PC-3 (cell line): ENCODE measurements around the gene TUBA3C. TPM values are rescaled to one million over a fixed set of nuclear protein-coding genes. Genes with fewer than 3 reads are reported as not detected.

Experiments used
- ATAC-seq: fragments of 200-7000 bp; cut with Tn5 transposase; 2 replicates; pipeline ENCODE4 v1.9.1; 2020; ENCODE audit warnings: mild to moderate bottlenecking, moderate library complexity
- BruUV-seq: library from RNA; stranded (reverse); fragments of 400-500 nt; replicated peaks from 2 replicates; lab custom pipeline; 2021; lab: Mats Ljungman, UMichigan
- CTCF ChIA-PET: fragments of 300-600 bp; sonication (Branson Sonifier 250); formaldehyde crosslinking; loops from one replicate; lab custom pipeline; 2022; ENCODE audit warnings: antibody characterized with exemption; lab: Charles Lee
- POLR2A ChIA-PET: fragments of 300-600 bp; sonication (Branson Sonifier 250); formaldehyde crosslinking; loops from one replicate; lab custom pipeline; 2022; ENCODE audit warnings: antibody characterized with exemption; ENCODE audit not compliant: unreplicated experiment; lab: Charles Lee
- DNase-seq: peaks from one replicate; pipeline ENCODE4 v3.0.0-alpha.2; 2015
- H2AFZ ChIP-seq: fragments of 300-600 bp; sonication (generic); 2 replicates; pipeline ENCODE4 v1.6.0; 2016; ENCODE audit warnings: antibody characterized with exemption, low read length
- H3F3A ChIP-seq: fragments of 300-600 bp; sonication (generic); one replicate; pipeline ENCODE4 v1.6.0; 2017; ENCODE audit warnings: antibody characterized with exemption, low read length, control low read depth, mild to moderate bottlenecking; ENCODE audit not compliant: unreplicated experiment
- H3K27ac ChIP-seq: fragments of 300-600 bp; sonication (generic); 2 replicates; pipeline ENCODE4 v1.5.1; 2016; ENCODE audit warnings: mild to moderate bottlenecking, low read length
- H3K27me3 ChIP-seq: fragments of 300-600 bp; sonication (generic); 2 replicates; pipeline ENCODE4 v1.6.1; 2016; ENCODE audit warnings: low read length, mixed read lengths
- H3K36me3 ChIP-seq: fragments of 300-600 bp; sonication (generic); 2 replicates; pipeline ENCODE4 v1.6.1; 2016; ENCODE audit warnings: low read depth, mixed run types, low read length, mixed read lengths
- H3K4me1 ChIP-seq: fragments of 300-600 bp; sonication (generic); 2 replicates; pipeline ENCODE4 v1.5.1; 2016; ENCODE audit warnings: low read length; ENCODE audit not compliant: insufficient read depth
- H3K4me2 ChIP-seq: fragments of 300-600 bp; sonication (generic); 2 replicates; pipeline ENCODE4 v1.6.0; 2016; ENCODE audit warnings: low read length
- H3K4me3 ChIP-seq: fragments of 300-600 bp; sonication (generic); 2 replicates; pipeline ENCODE4 v1.5.1; 2016; ENCODE audit warnings: mild to moderate bottlenecking, low read length, mixed read lengths
- H3K79me2 ChIP-seq: fragments of 300-600 bp; sonication (generic); 2 replicates; pipeline ENCODE4 v1.6.1; 2017; ENCODE audit warnings: low read length, mixed read lengths
- H3K9ac ChIP-seq: fragments of 300-600 bp; sonication (generic); 2 replicates; pipeline ENCODE4 v1.6.0; 2016; ENCODE audit warnings: mild to moderate bottlenecking, low read length
- H3K9me2 ChIP-seq: fragments of 300-600 bp; sonication (generic); replicated peaks from 2 replicates; pipeline ENCODE4 v1.6.1; 2016; ENCODE audit warnings: mixed run types, low read length, mixed read lengths
- H3K9me3 ChIP-seq: fragments of 300-600 bp; sonication (generic); 2 replicates; pipeline ENCODE4 v1.6.1; 2016; ENCODE audit warnings: low read length, mixed read lengths
- H4K20me1 ChIP-seq: fragments of 300-600 bp; sonication (generic); 2 replicates; pipeline ENCODE4 v1.6.1; 2016; ENCODE audit warnings: low read length, mixed read lengths
- CTCF ChIP-seq: fragments of 300-600 bp; sonication (generic); conservative IDR thresholded peaks from 2 replicates; pipeline ENCODE4 v1.5.1; 2017; ENCODE audit warnings: antibody characterized with exemption, low read depth, mild to moderate bottlenecking, low read length
- EZH2 ChIP-seq: fragments of 300-600 bp; sonication (generic); IDR thresholded peaks from one replicate; pipeline ENCODE4 v1.6.1; 2017; ENCODE audit warnings: antibody characterized with exemption, mild to moderate bottlenecking, low read length; ENCODE audit not compliant: unreplicated experiment
- EZH2phosphoT487 ChIP-seq: fragments of 300-600 bp; sonication (generic); IDR thresholded peaks from 2 replicates; pipeline ENCODE4 v1.6.1; 2018; ENCODE audit warnings: mild to moderate bottlenecking, antibody characterized with exemption, low read length, borderline replicate concordance
- intact Hi-C: fragments of 100-400 bp; cut with micrococcal nuclease; formaldehyde crosslinking; loops from 2 replicates; pipeline ENCODE4 v1.9.0; 2023
- total RNA-seq: library from RNA; depleted of rRNA; stranded (reverse); fragments of >200 nt; gene quantifications from 2 replicates; pipeline ENCODE4 v1.2.3, GENCODE V29; 2014

TUBA3C gene
- total RNA-seq, 1 experiment from 2014 or later = not detected

- Histone ChIP-seq H2AFZ (no peak overlapping the region), H3K27me3 (no peaks in the 10 kb centered on the region), H3K36me3 (no peaks in the 10 kb centered on the region), H3K9me3 (no peaks in the 10 kb centered on the region), H3K9me2 (no peaks in the 10 kb centered on the region), H3K4me3 (no peak overlapping the region), H3K79me2 (no peaks in the 10 kb centered on the region), H3K4me1 (no peaks in the 10 kb centered on the region), H3K9ac (no peak overlapping the region), H3K4me2 (no peak overlapping the region), H4K20me1 (no peaks in the 10 kb centered on the region), H3F3A (no peaks in the 10 kb centered on the region), H3K27ac (no peak overlapping the region)
- ATAC-seq (no peak), DNase-seq (no peak)
- intact Hi-C loops = no loop called here
- ChIA-PET POLR2A (no interaction called here), CTCF (no interaction called here)
- TF ChIP-seq EZH2phosphoT487 (no peak), EZH2 (no peak), CTCF (no peak)
- BruUV-seq = no TSS peak
These were observed 7.9 kb downstream of the TUBA3C start for GRCh38 chr13:19173752-19174151.

- Histone ChIP-seq H3K27me3 (no peaks in the 10 kb centered on the region), H3F3A (no peaks in the 10 kb centered on the region), H3K4me2 (no peak overlapping the region), H4K20me1 (no peaks in the 10 kb centered on the region), H3K4me1 (no peaks in the 10 kb centered on the region), H3K9ac (no peak overlapping the region), H2AFZ (no peak overlapping the region), H3K4me3 (no peak overlapping the region), H3K79me2 (no peaks in the 10 kb centered on the region), H3K36me3 (no peaks in the 10 kb centered on the region), H3K9me3 (no peaks in the 10 kb centered on the region), H3K9me2 (no peaks in the 10 kb centered on the region), H3K27ac (no peak overlapping the region)
- no peak for TF ChIP-seq CTCF
- no peak for TF ChIP-seq EZH2phosphoT487
- TF ChIP-seq EZH2 = no peak
- CTCF ChIA-PET = no interaction called here
- ATAC-seq (no peak), DNase-seq (no peak)
- no TSS peak for BruUV-seq
- POLR2A ChIA-PET = no interaction called here
- intact Hi-C loops = no loop called here
These were observed 9.0 kb downstream of the TUBA3C start for GRCh38 chr13:19172647-19173030.

GRCh38 chr13:19172007-19172646 is 9.5 kb downstream of the TUBA3C start:
- Histone ChIP-seq H3K9me2 (no peaks in the 10 kb centered on the region), H3K36me3 (no peaks in the 10 kb centered on the region), H2AFZ (no peak overlapping the region), H3K9ac (no peak overlapping the region), H3K4me2 (no peak overlapping the region), H3F3A (no peaks in the 10 kb centered on the region), H3K4me3 (no peak overlapping the region), H3K79me2 (no peaks in the 10 kb centered on the region), H4K20me1 (no peaks in the 10 kb centered on the region), H3K4me1 (no peaks in the 10 kb centered on the region), H3K27me3 (no peaks in the 10 kb centered on the region), H3K27ac (no peak overlapping the region), H3K9me3 (no peaks in the 10 kb centered on the region)
- ATAC-seq = no peak
- TF ChIP-seq EZH2 = no peak
- no TSS peak for BruUV-seq
- ChIA-PET POLR2A (no interaction called here), CTCF (no interaction called here)
- intact Hi-C loops = no loop called here
- DNase-seq = no peak
